GM23248 (cell line): ENCODE results near the gene UMAD1.

Experiments
- EZH2 ChIP-seq: fragments of 200-600 bp; sonication (generic); IDR thresholded peaks from 2 replicates; pipeline ENCODE4 v1.6.1; 2018; ENCODE audit warnings: antibody characterized with exemption, mild to moderate bottlenecking; ENCODE audit not compliant: insufficient read depth, poor library complexity, severe bottlenecking
- EZH2phosphoT487 ChIP-seq: fragments of 200-600 bp; sonication (generic); IDR thresholded peaks from 2 replicates; pipeline ENCODE4 v1.6.1; 2018; ENCODE audit warnings: antibody characterized with exemption, moderate library complexity, mild to moderate bottlenecking, low read depth; ENCODE audit not compliant: insufficient read depth

- TF ChIP-seq EZH2 (no peak), EZH2phosphoT487 (no peak)
Measured at GRCh38 chr7:7620236-7620635, 20.3 kb upstream of the UMAD1 start.
